ENCODE measurements around the gene OR51V1. TPM values are rescaled to one million over a fixed set of nuclear protein-coding genes. Genes with fewer than 3 reads are reported as not detected.

Gene OR51V1
- total RNA-seq, 1 experiment from 2014 or later = not detected

GRCh38 chr11:5226732-5227310 is 26.3 kb upstream of the OR51V1 start, which contains the start of gene HBB:
HBB (minus strand) TSS chr11:5227071; CDS start chr11:5227021, 50 bp downstream.
- H3K27ac Mint-ChIP-seq (ENCODE audit: unreplicated experiment) = no peak within 1 kb of the TSS
- no peaks in the 10 kb centered on the region for H3K27me3 Mint-ChIP-seq (ENCODE audit: unreplicated experiment)
- no peak for DNase-seq
- H3K4me3 Mint-ChIP-seq (ENCODE audit: low read depth, unreplicated experiment) = no peak within 1 kb of the TSS
- H3K4me1 Mint-ChIP-seq (ENCODE audit: low read depth, unreplicated experiment) = no peaks in the 10 kb centered on the region
- intact Hi-C loops (cut with micrococcal nuclease; ENCODE audit: unreplicated experiment) = no loop called here
- CTCF ChIA-PET = no interaction called here
- H3K36me3 Mint-ChIP-seq (ENCODE audit: insufficient read depth, unreplicated experiment) = no peaks in the 10 kb centered on the region
- H3K9me3 Mint-ChIP-seq (ENCODE audit: low read depth, unreplicated experiment) = no peaks in the 10 kb centered on the region
- no peak for TF ChIP-seq CTCF (IDR thresholded peaks at IDR 0.05; ENCODE audit: unreplicated experiment)
- no TSS peak for BruUV-seq (replicated peaks)

GRCh38 chr11:5225480-5225871 is 25.0 kb upstream of the OR51V1 start:
- CTCF ChIA-PET = no interaction called here
- intact Hi-C loops (cut with micrococcal nuclease; ENCODE audit: unreplicated experiment) = no loop called here
- no peaks in the 10 kb centered on the region for H3K4me1 Mint-ChIP-seq (ENCODE audit: low read depth, unreplicated experiment)

GRCh38 chr11:5224538-5225479 is 24.3 kb upstream of the OR51V1 start:
- Mint-ChIP-seq H3K9me3 (ENCODE audit: low read depth, unreplicated experiment) (peaks cover 4% of the 10 kb centered on the region), H3K27me3 (ENCODE audit: unreplicated experiment) (no peaks in the 10 kb centered on the region), H3K27ac (ENCODE audit: unreplicated experiment) (no peak overlapping the region)

More at GRCh38 chr11:5225480-5225871, 25.0 kb upstream of the OR51V1 start:
- no peak for DNase-seq
- Mint-ChIP-seq H3K27me3 (ENCODE audit: unreplicated experiment) (no peaks in the 10 kb centered on the region), H3K27ac (ENCODE audit: unreplicated experiment) (no peak overlapping the region), H3K4me3 (ENCODE audit: low read depth, unreplicated experiment) (no peak overlapping the region), H3K36me3 (ENCODE audit: insufficient read depth, unreplicated experiment) (no peaks in the 10 kb centered on the region), H3K9me3 (ENCODE audit: low read depth, unreplicated experiment) (peaks cover 4% of the 10 kb centered on the region)
- TF ChIP-seq CTCF (IDR thresholded peaks at IDR 0.05; ENCODE audit: unreplicated experiment) = no peak
- no TSS peak for BruUV-seq (replicated peaks)

GRCh38 chr11:5223686-5224085 is 23.2 kb upstream of the OR51V1 start:
- H3K9me3 Mint-ChIP-seq (ENCODE audit: low read depth, unreplicated experiment) = peaks cover 7% of the 10 kb centered on the region
- no peak for DNase-seq
- intact Hi-C loops (cut with micrococcal nuclease; ENCODE audit: unreplicated experiment) = no loop called here
- no peaks in the 10 kb centered on the region for H3K4me1 Mint-ChIP-seq (ENCODE audit: low read depth, unreplicated experiment)
- H3K27ac Mint-ChIP-seq (ENCODE audit: unreplicated experiment) = no peak overlapping the region
- H3K4me3 Mint-ChIP-seq (ENCODE audit: low read depth, unreplicated experiment) = no peak overlapping the region
- no peak for TF ChIP-seq CTCF (IDR thresholded peaks at IDR 0.05; ENCODE audit: unreplicated experiment)
- BruUV-seq (replicated peaks) = no TSS peak
- H3K27me3 Mint-ChIP-seq (ENCODE audit: unreplicated experiment) = no peaks in the 10 kb centered on the region
- no peaks in the 10 kb centered on the region for H3K36me3 Mint-ChIP-seq (ENCODE audit: insufficient read depth, unreplicated experiment)
- CTCF ChIA-PET = no interaction called here

More at GRCh38 chr11:5224538-5225479, 24.3 kb upstream of the OR51V1 start:
- no peak for DNase-seq
- H3K36me3 Mint-ChIP-seq (ENCODE audit: insufficient read depth, unreplicated experiment) = no peaks in the 10 kb centered on the region
- intact Hi-C loops (cut with micrococcal nuclease; ENCODE audit: unreplicated experiment) = no loop called here
- H3K4me3 Mint-ChIP-seq (ENCODE audit: low read depth, unreplicated experiment) = no peak overlapping the region
- H3K4me1 Mint-ChIP-seq (ENCODE audit: low read depth, unreplicated experiment) = no peaks in the 10 kb centered on the region
- no TSS peak for BruUV-seq (replicated peaks)
- TF ChIP-seq CTCF (IDR thresholded peaks at IDR 0.05; ENCODE audit: unreplicated experiment) = no peak
- CTCF ChIA-PET = no interaction called here
